Stimulated activated CD4-positive, alpha-beta T cell treated with anti-CD3 and anti-CD28 coated beads, Interleukin-15, amount 100 ng/mL, for 48 hours (primary cell): ENCODE data around the gene C1QTNF8.

ENCODE experiments used
- DNase-seq, 2 donors: peaks; one replicate each; pipeline ENCODE4 v3.0.0-alpha.2; 2020; ENCODE audit warnings: low read depth in 2 of 2

Gene C1QTNF8, protein sequence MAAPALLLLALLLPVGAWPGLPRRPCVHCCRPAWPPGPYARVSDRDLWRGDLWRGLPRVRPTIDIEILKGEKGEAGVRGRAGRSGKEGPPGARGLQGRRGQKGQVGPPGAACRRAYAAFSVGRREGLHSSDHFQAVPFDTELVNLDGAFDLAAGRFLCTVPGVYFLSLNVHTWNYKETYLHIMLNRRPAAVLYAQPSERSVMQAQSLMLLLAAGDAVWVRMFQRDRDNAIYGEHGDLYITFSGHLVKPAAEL

GRCh38 chr16:1096169-1097082, at the start of gene C1QTNF8:
Gene C1QTNF8 (minus strand): TSS chr16:1096244. CDS start chr16:1094922, 1,322 bp downstream.
- no peak for DNase-seq

- DNase-seq, result no peak
Observed at GRCh38 chr16:1145383-1146100, 49.5 kb upstream of the C1QTNF8 start.

GRCh38 chr16:1144476-1145382, 48.7 kb upstream of the C1QTNF8 start:
- DNase-seq, result no peak

DNA sequence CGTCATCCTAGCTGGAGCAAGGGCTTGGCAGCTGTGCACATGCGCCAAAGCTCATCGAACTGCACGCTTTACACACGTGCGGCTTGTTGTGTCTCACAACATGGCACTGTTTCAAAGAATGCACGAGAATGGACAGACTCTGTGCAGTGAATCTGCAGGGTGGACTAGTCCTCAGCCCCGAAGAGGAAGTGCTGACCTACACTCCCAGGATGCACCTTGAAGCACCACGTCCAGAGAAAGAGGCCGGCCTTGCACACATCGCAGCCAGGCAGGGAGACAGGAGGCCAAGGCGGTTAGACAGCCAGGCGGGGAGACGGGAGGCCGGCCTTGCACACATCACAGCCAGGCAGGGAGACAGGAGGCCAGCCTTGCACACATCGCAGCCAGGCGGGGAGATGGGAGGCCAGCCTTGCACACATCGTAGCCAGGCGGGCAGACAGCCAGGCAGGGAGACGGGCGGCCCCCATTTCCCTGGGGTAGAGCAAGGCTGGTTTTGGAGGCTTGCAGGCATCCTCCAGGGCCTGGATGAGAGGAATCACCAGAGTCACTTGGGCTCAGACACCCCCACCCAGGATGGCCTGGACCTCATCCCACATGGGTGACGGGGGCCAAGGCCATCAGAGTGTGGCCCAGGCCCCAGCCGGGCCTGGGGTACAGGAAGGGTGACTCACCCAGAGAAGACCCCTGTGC, 47.9 kb upstream of the C1QTNF8 start:
- no peak for DNase-seq

DNA sequence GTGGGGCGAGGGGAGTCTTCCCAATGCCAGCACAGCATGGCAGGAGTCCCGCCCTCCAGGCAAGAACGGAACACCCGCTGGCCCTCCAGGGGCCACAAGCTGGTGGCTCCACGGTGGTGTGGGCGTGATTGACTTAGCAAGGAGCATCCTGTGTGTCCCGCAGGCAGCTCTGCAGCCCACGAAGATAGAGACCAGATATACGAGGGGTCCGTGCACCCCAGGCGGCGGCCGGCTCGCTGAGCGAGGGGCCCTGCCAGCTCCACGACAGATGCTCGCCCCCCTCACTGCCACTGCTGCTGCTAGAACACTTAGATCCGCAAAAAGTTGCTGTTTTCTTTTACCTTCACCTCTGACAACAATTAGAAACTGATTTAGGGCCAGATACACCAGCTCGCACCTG, 46.9 kb upstream of the C1QTNF8 start:
- DNase-seq, result no peak

- DNase-seq, result no peak
Observed at GRCh38 chr16:1141716-1142115, 45.7 kb upstream of the C1QTNF8 start.

GRCh38 chr16:1141191-1141590, 45.1 kb upstream of the C1QTNF8 start:
- no peak for DNase-seq

DNA sequence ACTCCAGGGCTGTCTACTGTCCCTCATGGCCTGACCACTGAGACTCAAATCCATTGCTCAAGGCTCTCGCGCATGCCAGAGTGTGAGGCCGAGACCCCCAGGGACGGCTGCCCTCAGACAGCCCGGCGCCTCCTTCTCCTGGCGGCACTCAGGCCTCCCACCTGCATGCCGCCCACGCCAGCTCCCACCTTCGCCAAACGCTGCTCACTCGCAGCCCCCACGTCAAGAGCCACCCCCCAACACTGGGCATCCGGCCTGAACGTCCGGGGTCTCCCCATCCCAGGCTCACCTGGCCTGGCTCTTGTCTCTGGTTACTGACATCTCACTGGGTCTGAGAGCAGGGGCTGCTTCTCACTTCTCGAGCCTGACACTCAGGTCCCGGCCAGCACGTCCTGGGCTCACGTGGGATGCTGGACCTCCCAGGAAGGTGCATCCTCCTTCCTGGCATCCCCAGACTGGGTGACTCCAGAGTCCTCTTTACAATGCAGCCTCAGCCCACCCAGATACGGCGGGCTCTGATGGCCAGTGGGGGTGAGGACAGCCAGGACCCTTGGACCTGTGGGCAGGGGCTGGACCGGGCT, 44.6 kb upstream of the C1QTNF8 start:
- no peak for DNase-seq

DNA sequence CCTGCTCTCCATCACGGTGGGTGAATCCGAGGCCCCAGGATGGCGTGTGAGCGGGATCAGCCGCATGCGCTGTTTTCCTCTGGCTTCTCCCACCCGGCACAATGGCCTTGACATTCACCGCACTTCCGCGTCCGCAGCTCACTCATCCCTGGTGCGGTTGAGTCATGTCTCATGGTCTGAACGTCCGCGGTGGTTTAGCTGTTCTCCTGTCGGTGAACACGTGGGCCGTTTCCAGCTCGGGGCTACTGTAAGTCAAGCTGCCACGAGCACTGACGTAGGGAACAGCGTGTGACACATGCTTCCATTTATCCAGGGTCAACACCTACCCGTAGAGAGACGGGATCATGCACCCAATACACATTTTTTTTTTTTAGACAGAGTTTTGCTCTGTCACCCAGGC, 41.6 kb upstream of the C1QTNF8 start:
- no peak for DNase-seq

- no peak for DNase-seq
Observed at GRCh38 chr16:1135459-1135825, 39.4 kb upstream of the C1QTNF8 start.

GRCh38 chr16:1134776-1135458, 38.9 kb upstream of the C1QTNF8 start:
- DNase-seq, result no peak

DNA sequence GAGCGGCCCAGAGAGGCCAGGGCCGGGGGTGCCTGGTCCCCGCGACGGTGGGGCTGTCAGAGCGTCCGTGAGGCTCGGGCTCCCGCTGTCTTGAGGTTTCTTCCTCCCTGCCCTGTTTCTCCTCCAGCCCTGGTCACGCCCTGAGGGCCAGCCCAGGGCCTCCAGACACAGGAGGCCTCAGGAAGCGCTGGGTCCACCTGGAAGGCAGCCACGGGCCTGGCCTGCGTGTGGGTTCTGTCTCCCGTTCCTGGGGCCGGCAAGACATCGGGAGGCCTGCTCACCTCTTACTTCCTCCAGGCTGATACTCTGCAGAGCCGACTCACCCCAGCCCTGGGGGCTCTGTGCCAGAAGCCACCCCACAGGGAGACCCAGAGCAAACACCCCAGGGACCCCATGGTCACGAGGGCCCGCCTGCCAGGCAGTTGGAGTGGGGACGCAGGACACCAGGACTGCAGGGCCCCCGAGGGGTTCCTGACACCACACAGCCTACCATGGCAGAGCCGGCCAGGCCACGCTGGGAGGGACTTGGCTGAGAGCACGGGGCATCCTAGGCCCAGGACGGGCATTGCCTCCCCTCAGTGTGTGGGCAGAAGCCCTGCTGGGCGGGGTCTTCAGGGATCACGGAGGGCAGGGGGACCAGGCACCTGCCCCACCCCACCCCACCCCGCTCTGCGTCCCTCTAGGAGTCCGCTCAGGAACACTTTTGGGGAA, 37.9 kb upstream of the C1QTNF8 start:
- DNase-seq, result no peak

- DNase-seq, result no peak
Observed at GRCh38 chr16:1133271-1133670, 37.2 kb upstream of the C1QTNF8 start.

DNA sequence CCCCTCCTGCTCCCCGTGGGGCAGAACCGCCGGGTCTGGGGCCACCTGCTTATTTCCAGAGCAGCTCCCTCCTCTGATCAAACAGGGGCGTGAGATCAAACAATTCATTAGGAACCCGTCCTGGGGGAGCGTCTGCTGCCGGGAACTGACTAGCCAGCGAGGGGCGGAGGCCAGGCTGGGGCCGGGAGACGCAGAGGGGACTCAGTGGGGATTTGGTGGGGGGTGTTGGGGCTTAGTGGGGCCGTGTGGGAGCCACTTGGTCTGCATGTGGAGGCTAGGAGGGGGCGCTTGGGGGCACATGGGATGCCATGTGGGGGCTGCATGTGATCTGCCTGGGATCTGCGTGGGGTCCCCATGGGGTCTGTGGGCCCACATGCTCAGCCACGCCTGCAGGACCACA, 36.4 kb upstream of the C1QTNF8 start:
- DNase-seq, result no peak

DNA sequence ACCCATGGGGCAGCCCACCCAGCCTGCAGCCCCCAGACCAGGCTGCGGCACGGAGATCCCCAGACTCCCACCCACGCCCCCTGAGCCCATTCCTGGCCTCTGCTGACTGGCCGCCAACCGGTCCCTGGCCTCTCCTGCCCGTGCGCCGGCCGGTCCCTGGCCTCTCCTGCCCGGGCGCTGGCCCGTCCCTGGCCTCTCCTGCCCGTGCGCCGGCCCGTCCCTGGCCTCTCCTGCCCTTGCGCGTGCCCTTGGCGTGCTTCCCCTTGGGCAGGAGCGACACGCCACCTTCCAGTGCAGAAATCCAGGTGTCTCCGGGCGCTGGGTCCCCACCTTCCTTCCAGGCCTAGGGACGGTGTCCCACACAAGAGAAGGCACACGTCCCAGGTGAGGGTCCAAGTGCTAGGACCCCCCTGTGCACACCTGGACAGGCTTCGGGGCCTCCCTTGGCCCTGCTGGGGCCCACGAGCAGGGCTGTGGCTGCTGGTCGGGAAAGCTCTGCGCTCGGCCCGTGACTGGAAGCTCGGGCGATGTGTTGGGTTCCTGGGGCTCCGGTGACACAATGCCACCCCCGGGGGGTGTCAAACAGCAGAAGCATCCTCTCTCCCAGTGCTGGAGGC, 35.4 kb upstream of the C1QTNF8 start:
- no peak for DNase-seq

DNA sequence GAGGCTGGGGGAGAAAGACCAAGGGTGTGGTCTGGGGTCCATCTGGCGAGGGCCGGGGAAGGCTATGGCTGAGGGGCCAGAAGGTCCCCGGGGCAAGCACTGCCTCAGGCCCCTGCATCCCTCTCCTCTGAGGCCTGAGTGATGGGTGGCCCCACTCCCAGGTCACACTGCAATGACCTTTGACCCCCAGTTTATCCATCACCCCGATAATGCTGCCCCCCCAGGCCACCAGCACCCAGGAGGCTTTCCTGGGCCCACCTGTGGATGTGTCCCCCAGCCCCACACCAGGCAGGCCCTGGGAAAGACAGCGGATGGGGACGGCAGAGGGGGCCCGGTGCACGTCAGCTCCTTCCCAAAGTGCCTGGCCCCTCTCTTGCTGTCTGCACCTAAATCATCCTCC, 34.3 kb upstream of the C1QTNF8 start:
- no peak for DNase-seq

GRCh38 chr16:1129106-1129960, 33.3 kb upstream of the C1QTNF8 start:
- no peak for DNase-seq
